HG03575 (cell line): Measurements from ENCODE around the gene REPIN1.
A peak's percentile ranks its signal among the peaks of the same experiment; 100 is the strongest.

Experiments
- ATAC-seq: cut with Tn5 transposase; IDR thresholded peaks from one replicate; pipeline ENCODE4 v1.9.1; 2021; ENCODE audit not compliant: unreplicated experiment, insufficient number of reproducible peaks, low FRiP score; ENCODE audit errors: extremely low read depth

REPIN1 gene

DNA sequence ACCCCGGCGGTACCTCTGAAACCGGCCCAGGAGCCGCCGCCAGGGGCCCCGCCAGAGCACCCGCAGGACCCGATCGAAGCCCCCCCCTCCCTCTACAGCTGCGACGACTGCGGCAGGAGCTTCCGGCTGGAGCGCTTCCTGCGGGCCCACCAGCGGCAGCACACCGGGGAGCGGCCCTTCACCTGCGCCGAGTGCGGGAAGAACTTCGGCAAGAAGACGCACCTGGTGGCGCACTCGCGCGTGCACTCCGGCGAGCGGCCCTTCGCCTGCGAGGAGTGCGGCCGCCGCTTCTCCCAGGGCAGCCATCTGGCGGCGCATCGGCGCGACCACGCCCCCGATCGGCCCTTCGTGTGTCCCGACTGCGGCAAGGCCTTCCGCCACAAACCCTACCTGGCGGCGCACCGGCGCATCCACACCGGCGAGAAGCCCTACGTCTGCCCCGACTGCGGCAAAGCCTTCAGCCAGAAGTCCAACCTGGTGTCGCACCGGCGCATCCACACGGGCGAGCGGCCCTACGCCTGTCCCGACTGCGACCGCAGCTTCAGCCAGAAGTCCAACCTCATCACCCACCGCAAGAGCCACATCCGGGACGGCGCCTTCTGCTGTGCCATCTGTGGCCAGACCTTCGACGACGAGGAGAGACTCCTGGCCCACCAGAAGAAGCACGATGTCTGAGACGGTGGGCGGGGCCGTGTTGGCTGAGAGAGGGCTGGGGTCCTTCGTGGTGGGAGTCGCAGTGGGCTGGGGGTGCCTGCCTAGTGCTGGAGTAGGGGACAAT, 3.8 kb downstream of the REPIN1 start:
- no peak for ATAC-seq

DNA sequence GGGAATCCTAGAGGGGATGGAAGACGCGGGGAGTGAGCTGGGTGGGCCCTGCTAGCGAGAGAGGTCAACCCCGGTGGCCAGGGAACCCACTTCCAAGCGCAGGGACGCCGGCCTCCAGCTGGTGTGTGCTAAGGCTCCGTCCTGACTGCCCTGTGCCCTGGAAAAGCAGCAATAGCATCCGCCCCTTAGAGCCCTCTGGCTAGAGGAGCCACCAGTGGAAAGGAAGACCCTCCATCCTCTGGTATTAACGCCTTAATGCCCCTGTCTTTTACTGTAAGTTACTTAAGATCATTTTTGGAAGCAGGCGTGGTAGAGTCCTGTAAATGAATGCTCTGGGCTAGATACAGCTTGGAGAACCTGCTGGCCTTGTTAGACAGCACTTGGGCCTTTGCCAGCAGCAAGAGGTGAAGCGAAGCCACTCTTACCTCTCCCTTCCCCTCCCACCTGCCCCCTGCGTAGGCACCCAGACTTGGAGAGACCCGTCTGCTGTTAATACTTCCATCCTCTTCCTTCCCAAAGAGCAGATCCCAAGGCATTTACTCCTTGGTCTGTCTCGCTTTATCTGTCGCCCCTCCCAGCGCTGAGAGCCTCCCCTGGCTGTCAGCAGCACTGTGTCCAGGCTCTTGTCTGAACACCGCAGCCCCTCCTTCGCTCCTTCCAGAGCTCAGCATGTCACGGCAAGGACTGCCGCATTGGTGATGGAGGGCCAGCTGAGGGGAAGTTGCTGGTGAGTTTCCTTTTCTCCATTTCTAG, 4.6 kb downstream of the REPIN1 start:
- no peak for ATAC-seq

DNA sequence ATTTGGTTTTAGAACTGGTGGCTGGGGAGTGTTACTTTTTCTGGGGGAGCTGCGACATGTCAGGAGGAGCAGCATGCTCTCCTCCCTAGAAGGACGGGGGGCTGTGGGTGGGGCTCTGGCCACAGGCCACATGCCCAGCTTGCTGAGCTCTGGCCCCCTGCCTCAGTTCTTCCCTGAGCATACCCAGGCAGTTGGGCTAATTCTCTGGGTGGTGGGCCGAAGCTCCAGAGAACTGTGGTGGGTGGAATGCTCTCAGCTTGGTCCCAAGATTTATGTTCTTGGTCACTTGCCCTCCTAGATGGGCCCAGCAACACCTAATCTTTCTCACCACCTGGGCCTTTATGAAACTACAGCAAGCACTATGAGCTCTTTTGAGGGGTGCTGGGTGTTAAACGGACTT, 5.4 kb downstream of the REPIN1 start:
- no peak for ATAC-seq

DNA sequence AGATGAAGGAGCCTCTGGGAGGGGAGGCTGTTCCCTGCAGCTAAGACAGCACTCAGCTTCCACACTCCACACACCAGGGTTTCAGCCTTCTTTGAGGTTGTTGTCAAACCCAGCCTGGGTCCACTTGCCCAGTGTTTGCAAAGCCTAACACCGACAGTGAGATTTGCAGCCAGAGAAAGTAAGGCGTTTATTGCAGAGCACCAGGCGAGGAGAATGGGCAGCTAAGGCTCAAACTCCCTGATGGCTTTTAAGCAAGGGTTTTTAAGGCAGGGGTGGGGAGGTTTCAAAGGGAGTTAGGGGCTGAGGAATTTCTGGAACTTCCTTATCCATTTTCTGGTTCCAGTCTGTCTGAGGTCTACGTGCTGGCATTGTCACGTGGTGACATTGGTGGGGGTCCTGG, 5.8 kb downstream of the REPIN1 start:
- ATAC-seq = no peak

DNA sequence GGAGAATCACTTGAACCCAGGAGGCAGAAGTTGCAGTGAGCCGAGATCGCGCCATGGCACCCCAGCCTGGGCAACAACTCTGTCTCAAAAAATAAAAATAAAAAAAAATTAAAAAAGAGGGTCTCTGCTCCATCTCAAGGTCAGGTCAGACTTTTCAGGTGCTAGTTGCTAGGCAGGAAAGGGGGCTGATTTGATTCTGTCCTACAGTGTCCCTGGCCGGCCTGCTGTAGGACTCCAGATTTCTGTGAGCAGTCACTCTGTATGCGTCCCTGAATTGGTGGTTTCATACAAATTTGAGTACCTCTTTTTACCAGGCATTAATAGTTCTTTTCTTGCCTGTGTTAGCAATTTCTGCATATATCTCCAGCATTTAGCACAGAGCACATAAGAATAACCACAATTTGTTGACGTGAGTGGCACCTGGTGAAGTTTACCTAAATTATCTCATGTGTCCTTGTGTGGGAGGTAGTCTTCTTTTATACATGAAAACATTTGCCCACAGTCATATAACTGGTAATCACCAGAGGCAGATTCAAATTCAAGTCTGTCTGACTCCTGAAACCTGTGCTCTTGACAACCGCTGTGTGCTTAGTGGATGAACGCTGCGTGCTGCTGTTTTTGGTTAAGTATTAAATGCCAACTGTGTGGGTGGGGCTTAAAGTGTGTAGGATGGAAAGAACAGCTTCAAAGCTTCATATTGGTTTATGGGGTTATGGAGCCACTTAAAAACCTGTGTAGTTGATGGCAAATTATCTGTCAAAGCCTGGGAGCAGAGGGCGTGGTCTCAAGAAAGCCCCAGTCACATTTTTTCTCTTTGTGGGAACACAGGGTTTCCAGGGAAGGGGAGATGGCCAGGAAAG, 7.3 kb downstream of the REPIN1 start:
- ATAC-seq = no peak

DNA sequence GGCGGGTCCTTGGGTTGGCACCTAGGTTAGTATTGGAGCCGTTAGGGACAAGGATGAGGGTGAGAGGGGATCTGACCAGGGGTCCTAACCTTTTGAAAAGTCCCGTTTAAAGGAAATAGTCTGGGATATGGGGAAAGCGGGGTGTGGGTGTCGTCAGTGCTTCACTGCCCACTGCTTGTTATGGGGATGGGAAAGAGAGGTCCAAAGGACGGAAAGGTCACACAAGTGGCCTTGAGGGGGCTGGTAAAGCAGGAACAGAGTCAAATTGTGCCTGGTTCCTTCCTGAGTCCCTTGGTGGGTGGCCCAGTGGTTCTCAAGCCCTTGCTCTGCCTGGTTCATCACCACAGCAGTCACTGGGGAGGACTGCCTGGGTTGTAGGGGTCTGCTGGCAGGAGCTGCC, 7.9 kb downstream of the REPIN1 start:
- ATAC-seq = no peak

DNA sequence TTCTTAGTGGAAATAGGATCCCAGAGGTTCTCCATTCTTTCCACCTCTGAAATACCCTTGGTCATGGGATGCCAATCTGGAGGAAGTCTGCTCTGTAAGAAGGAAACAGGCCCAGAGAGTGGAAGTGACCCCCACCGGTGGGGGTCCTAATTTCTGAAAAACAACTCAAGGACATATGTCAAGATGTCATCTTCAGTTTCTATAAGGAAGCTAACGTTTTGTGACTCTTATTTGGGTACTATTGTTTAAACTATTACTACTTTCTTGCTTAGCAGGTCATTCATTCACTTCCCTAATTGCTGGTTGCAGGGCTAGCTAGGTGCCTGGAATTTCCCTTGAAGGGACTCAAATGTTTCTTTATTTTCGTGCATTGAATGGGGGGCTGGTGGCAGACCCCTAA, 8.6 kb downstream of the REPIN1 start:
- ATAC-seq = no peak

DNA sequence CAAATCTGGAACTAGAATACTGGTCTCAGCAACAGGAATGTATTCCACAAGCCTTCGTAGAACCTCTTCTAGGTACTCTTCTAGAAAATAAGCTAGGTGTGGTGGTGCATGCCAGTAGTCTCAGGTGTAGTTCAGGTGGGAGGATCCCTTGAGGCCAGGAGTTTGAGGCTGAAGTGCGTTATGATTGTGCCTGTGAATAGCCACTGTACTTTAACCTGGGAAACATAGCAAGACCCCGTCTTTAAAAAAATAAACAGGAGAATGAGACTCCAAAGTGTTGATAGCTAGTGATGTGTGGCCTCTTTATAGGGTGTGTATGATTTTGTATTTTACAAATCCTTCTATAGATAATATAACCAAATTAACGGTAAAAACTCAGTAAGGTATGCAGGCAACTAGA, 9.0 kb downstream of the REPIN1 start:
- no peak for ATAC-seq

DNA sequence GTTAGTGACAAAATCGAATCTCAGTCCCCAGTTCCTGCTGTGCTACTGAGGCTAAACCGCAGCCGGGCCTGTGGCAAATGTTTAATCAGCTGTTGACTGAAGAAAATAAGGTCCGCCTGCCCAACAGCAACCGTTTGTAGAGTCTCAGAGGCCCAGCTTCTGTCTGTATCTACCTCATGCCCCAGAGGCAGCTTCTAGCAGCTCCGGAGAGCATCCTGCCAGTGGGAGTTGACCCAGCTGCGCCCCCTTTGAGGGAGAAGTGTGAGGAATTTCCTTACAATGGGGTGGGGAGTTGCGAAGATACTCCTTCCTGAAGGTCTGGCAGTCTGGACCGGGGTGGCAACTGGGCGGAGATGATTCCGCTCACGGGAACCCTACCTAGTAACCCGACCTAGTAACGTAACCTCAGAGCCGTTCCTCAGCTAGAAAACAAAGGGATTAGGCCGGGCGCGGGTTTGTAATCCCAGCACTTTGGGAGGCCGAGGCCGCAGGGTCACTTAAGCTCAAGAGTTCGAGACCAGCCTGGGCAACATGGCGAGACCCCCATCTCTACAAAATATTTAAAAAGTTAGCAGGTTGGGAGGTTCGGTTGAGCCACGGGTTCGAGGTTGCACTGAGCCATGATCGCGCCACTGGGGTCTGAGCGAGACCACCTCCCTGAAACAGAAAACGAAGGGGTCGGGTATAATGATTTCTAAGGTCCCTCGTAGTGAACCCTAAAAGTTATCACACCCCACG, 9.7 kb downstream of the REPIN1 start:
- no peak for ATAC-seq

DNA sequence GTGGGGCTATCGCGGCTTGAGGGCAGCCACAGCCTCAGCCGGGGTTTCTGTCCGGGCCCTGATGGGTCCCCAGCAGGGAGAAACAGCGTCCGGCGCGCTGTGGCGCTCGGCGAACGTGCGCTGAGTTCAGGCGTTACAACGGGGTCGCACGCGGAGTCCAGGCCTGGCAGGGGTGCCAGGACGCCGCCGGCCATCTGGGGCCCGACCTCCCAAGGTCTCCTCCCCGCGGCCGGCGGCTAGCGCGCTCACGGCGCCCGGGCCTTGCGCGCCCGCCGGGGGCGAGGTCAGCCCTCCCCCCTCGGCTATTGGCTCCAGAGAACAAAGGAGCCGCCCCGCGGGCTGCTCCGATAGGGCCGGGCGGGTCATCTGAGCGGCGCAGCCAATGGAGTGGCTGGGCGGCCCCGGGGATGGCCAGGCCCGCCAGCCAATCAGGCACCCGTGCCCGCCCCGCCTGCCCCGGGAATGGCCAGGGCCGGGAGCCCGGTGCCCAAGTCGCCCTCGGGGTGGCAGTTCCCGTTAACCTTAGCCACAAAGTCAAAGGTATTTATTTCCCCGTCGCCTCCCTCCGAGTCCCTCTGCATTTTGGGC, 10.3 kb downstream of the REPIN1 start, which contains the start of gene ZNF775:
Gene ZNF775 (plus strand): TSS at position 478 of the 588 bp plus-strand sequence. CDS start 9,141 bp downstream, outside the sequence.
- ATAC-seq = peak; percentile 35

DNA sequence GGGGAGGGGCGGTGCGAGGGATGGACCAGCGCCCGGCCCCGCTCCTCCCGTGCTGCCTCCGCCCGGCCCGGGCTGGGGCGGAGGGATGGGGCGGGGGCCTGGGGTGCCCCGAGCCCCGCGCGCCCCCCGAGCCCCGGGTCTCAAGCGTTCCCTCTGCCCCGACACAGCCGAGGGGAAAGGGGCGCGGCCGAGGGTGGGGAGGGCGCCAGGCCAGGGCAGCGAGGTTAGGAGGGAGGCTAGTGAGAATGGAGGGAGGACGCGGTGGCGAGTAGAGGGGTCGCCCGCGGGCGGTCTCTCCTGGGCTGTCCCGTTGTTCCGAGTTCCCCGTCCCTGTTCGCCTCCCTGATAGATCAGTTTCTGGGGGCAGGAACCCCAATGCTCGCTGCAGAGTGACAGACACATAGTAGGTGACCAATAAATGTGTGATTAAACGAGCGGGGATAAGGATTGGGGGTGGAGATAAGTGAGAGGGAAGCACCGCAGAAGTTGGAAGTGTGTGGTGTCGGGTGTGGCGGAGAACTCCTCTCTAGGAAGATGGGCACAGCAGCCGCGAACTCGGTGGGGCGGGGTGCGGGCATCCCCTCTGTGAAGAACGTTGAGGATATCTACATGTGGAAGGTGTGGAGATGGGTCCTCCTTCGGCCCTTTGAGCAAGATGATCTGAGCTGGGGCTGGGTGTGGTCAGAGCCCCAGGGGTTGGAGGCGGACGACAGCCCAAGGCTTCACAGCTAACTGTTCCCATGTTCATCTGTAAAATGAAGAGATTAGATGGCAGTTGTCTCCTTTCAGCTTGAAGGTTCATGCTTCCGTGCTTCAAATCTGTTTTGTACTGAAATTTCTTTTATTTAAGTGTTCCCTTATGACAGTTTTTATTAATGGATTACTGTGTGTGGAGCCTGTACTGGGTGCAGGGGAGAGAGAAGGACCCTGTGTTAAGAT, 11.1 kb downstream of the REPIN1 start:
- peak; percentile 1 for ATAC-seq

DNA sequence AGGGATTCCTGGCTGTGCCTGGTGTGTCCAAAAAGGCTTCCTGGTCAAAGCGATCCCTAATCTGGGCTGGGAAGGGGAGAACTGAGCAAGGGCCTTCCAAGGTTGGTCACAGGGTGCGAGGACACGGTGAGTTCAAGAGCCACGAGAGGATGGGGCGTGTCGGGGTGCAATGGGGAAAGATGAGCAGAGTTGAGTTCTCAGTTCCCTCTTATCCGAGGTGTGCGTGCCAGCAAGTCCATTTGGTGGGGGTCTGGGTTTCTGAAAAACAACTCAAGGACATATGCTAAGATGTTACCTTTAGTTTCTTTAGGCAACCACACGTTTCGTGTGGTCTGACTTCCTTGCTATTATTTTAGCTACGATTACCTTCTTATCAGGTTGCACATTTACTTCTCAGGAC, 11.8 kb downstream of the REPIN1 start:
- no peak for ATAC-seq

DNA sequence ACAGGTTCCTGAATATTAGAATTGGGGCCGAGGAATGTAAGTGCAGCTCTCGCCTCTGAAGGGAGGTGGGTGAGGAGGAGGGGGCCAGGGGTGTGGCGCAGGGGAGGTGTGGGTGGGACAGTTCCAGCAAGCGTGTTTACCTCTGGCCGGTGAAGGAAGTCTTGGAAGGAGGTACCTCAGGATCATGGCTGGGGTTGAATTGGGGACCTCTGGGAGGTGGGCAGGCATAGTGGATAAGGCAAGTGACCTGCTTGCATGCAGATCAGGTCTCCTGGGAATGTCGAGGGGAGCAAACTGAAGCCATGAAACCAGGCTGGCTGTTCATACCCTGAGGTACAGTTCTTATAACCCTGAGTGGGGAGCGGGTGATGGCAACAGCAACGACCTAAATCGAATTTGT, 12.5 kb downstream of the REPIN1 start:
- ATAC-seq = no peak

DNA sequence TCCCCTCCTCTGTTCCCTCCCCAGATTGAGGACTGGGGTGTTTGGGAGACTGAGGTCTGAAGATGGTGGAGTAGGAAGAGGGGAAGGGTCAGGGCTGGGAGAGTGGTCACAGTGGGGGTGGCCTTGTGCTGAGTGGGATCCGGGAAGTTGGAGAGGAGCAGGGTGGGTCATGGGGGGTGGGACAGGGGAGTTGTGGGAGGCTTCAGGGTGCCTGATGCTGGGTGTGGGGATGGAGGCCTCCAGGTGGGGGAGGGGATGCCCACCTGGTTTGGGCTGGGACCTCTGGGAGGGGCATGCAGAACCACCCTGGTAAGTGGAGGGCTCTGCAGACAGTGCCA, 13.1 kb downstream of the REPIN1 start:
- ATAC-seq = no peak

DNA sequence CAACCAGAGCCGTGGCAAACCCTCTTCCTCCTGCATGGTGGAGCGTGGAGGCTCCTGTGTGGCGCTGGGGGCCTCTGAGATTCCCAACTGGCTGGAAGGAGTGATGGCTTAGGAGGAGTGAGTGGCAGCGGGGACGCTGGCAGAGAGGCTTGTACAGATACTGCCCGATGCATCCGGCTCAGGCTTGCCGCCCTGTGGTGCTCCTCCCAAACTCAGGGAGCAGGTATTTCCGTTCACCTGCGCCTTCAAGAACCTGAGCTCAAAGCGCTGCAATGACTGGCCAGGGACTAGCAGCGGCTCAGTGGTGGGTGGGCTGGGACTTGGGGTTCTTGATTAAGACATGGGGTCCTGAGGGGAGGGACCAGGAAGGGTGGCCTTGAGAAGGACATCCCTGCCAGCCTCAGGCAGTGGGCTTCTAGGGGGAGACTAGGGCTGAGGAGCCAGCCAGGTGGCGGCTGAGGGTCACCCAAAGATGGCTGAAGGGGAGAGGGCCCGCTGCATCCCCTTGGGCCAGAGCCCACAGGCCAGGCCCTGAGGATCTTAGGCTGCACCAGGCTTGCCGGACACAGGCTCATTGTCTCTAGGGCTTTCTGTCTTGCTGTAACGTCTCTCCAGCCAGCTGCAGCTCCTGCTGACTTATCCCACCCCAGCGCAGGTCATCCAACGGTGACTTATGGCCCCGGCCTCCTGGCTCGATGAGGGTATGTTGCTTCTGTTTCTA, 13.7 kb downstream of the REPIN1 start:
- no peak for ATAC-seq

DNA sequence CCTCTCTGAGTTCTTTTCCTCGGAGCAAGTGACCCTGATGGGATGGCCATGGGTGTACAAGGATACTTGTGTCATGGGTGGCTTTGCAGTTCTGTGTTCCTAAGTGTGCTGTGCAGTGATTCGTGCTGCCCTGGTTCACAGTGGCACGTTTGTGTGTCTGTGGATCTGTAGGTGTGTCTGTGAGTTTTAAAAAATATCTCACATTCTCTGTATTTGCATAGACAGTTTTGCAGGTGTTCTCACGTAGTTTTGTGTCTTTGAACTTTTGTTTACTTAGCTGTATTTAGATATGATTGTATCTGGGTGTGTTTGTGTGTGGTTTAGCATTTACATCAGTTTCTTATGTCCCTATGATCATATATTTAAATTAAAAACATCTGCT, 14.2 kb downstream of the REPIN1 start:
- no peak for ATAC-seq

DNA sequence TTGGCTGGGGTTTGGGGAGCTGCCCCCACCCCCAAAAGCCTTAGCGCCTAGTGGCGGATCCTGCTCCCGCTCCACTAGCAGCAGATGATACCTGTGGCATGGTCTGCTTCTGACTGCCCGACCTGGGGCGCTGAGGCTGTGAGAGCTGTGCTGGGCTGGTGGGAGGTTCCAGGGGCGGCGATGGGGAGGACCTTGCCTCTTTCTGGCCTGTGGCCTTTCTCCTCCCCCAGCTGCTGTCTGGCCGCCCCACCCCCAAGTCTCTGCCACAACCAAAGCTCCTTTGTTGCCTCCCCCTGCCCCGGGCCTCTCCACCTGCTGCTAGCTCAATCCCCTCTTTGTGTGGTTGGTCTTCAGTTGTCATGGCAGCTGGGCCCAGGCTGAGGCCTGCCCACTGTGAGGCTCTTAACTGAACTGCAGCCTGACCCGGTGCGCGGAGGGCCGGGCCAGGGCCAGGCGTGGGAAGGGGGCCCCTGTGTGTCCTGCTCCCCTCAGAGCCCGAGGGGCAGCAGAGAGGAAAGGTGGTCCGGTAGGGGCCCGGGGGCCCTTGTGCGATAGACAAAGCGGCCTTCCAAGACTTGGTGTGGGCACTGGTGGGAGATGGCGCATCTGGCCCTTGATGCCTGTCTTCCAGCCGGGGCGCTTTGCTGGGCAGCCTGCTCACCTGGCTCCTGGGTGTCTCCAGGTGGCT, 15.2 kb downstream of the REPIN1 start:
- no peak for ATAC-seq
